ENCODE results near the gene PF4V1.
"Not testable (repeated sequence)": the region's sequence is repeated elsewhere in the genome, so short reads cannot be mapped to it uniquely, and the experiment has no call there.

PF4V1 gene

DNA sequence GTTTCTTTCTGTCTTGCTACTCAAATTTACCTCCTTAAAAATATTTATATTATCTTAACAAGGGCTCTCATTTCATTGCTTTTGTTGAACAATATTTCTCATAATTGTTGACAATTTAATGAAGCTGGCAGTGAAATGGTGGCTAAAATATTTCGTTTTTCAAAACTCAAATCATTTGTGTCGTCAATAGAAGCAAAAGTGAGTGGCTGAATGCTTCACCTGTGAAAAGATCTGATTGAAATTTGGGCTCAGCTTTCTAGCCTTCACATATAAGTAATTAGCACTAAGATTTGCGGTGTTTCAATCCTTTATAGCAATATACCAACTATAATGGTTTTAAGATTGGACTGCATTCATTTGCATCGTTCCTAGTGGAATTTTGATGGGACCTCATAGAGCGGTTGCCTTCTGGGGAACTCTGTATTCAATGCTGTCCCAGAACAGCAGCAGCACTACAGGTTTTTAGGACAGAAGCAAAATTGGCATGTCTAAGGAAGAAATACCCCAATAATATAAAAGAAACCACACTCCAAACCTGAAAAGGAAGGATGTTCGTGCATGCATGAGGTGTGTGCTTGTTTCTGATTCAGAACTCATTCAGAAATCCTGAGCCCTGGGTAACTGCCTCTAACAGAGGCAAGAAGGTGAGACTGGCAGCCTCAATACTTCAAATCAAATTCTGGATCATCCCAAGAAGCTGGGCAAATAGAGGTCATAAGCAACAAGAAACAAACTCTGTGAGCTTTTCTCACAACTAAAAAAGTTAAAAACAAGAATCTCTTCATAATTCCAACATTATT lies 18.6 kb downstream of the PF4V1 start:
- DNase-seq = no peak

DNA sequence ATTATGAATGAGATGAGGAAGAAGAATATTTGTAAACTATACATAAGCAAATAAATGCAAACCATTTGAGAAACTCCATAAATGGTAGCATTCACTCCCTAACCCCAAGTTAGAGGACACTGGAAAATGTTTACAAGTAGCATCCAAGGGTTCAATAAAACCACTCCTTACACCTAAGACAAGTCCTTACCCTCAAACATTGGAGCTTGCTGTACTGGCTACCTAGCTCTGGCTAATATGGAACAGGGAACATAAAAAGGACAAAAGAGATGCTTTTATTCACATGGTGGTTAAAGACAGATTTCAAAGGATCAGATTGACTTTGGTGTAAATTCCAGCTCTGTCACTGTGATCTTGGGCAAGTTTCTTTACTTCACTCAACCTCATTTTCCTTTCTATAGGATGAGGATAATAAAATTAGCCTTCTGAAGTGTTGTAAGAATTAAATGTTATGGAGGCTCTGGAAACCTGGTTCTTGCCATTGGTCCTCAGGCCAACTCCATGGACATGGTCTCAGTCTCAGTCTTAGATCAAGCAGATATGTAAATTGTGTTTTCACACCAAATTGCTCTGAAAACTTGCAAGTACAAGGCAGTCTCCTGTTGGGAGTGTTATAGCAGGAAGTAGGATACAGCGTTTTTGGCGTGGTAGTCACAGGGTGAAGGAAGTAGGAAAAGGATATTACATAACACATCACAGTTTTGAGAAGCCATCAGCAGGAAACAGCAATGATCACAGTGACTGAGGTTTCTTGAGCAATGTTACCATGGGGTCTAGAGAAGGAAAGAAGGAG lies 19.4 kb downstream of the PF4V1 start:
- no peak for DNase-seq

DNA sequence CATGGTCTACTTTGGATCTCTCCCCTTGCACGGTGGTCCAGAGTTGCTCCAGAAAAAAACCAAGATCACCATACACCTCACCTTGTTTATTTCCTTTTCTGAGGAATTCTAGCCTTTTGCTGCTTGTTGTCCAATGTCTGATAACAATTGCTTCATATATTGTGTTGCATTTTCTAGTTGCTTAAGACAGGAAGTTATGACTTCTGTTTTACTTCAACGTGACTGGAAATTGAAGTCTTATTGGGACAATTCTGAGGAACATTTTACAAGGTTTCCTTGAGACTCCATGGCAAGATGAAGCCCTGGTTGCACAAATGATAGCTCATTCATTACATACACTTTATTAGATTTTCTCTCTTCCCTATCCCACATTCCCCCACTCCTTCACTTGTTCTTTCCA lies 21.3 kb downstream of the PF4V1 start:
- DNase-seq = no peak

DNA sequence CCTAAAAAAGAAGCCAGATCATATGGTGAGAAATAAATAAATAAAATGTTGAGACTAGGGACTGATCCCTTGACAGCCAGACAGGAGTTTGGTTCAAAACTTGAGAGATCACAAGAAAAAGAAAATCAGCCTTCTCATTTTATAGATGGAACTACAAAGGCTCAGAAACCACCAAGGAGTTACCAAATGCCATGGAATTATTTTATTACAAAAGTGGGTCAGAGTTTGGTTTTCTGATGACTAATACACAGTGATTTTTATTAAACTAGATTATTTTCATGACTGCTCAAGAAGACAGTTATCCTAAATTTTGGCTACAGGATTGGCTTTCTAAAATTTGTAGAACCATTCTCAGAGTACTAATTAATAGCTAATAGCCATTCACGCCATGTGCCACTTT lies 22.3 kb downstream of the PF4V1 start:
- DNase-seq = no peak

DNA sequence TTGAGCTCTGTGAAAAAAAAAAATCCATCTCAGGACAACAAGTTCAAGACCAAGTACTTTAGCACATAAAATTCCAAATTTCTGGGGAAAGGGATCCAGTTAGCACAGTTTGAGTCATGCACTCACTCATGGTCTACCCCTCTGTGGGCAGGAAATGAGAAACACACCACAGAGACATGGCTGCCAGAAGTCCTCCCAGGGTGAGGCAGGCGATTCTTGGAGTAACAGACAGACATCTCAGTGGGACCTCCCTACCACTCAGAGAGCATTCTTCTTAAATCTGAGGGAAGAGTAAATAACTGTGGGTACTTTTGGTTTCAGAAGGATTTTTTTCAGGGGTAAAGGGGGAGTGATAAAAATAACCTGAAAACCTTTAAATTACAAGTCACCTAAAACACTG lies 30.2 kb downstream of the PF4V1 start:
- no peak for DNase-seq

DNA sequence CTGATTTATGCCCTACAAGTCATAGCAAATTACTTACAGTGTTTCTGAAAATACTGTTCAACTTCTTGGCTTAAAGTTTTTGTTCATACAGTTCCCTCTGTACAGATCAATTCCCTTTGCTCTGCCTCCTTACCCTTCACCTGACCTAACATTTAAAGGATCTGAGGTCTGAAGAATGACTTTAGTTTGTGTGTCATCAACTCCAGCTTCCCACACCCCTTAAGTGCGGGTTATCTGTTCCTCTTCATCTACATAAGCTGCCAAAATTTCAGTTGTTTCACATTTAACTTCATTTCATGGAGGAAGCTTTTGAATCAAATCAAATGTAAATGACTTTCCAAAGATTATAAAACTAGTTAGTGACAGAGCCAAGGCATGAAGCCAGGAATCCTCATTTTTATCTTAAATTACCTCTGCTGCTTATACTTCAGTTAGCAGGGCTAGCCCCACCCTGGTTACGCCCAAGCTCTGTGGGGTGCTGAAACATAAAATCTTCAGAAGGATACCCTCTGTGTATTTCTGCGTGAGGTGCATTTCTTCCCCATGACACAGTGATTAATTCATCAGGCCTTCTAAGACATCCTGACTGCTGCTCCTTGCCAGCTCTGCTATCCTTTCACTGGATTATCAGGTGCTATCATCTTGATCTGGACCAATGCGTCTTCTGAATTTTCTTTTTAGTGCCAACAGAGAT lies 32.6 kb downstream of the PF4V1 start:
- no peak for DNase-seq

DNA sequence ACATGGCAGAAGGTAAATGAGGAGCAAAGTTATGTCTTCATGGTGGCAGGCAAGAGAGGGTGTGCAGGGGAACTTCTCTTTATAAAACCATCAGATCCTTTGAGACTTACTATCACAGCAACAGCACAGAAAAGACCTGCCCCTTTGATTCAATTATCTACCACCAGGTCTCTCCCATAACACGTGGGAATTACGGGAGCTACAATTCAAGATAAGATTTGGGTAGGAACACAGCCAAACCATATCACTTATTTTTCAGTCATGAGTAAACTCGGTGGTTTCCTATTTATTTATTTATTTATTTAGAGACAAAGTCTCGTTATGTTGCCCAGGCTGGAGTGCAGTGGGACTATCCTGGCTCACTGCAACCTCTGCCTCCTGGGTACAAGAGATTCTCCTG lies 38.2 kb downstream of the PF4V1 start:
- no peak for DNase-seq

DNA sequence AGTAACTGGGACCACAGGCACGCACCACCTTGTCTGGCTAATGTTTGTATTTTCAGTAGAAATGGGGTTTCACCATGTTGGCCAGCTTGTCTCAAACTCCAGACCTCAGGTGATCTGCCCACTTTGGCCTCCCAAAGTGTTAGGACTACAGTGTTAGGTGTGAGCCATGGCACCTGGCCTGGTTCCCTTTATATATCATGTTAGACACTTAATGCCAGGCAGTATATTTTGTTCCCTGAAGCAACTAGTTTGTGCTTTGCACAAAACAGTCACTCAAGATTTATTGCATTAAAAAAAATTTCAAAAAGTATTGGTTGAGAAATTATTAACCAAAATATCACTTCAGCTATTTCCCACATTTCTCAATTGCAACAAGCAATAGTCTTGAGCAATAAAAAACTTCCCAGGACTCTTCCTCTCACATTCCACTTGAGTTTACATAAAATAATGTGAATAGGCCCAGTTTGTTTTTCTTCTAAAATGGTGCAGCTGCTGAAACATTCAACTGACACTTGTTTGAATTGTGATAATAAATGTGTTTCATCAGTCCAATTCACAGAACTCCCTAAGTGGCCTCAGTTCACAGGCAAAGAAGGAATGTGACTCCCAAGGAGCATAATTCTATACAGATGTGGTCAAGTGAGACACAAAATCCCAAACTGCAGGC lies 38.8 kb downstream of the PF4V1 start:
- no peak for DNase-seq

DNA sequence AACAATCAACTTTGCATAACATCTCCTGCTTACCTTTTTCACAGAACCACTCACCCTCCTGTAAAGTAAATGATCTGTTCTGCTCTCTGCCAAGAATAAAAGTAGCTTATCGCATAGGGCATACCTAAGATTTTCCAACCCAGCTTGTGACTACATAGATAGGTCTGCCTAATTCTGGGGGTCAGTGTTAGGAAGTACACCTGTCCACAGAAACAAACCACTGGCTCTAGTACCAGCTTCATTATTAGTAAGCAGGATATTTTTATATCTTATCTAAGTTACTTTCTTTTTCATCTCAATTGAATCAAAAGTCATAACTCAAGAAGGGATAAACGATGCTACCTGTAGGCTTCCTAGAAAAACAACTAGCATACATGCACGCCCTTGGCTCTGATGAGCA lies 39.9 kb downstream of the PF4V1 start:
- no peak for DNase-seq

DNA sequence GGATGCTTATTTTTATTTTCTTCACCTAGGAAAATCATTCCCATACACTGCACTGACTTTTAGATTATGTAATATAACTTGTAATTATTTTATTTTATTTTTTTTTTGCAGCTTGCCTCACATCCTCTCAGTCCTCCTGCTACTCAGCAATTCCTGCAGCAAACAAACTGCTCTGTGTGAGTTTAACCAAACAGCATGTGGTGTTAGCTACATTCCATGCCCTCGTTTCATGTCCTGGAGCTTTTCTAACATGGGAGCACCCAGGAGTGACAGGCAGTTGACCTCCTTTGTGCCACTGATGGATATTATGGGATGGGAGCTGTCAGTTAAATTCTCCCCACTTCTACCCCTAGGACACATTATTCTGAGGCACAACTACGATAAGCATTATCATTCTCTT lies 40.9 kb downstream of the PF4V1 start:
- no peak for DNase-seq

DNA sequence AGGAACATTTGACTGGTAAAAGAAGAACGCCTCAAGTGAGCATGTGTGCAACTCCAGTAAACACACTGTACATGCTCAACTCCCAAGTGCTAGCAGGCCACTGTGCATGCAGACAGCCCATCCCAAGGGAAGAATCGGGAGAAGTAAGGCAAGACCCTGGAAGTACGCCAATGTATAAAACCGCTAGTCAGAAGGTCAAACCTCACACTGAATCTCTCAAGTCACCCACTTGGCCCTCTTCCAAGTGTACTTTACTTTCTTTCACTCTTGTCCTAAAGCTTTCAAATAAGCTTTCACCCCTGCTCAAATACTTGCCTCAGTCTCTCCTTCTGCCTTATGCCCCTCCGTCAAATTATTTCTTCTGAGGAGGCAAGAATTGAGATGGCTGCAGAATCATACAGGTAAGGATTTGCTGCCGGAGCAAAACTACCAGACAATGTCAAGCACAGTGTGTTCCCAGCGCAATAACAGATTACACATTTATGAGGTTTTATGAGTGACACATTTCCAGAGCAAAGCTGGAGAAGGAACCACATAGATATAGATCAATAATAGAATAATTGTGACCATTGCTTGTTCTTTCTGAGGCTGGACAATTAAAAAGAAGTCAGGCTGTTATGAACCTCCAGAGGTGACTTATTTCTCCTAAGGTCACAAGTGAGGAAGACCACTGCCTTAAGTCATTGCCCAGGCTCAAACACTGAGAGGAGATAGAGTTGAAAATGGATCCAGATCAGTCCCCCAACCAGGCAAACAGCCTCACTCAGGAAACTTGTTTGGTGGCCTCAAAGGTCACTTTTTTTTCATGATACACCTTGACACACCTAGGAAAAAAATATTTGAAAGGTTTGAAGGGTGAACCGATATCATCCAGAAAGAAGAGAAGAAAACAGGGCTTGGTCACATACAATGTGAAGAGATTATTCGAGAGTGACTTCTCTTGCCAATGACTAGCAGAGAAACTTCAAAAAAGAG lies 42.4 kb downstream of the PF4V1 start:
- DNase-seq = no peak

DNA sequence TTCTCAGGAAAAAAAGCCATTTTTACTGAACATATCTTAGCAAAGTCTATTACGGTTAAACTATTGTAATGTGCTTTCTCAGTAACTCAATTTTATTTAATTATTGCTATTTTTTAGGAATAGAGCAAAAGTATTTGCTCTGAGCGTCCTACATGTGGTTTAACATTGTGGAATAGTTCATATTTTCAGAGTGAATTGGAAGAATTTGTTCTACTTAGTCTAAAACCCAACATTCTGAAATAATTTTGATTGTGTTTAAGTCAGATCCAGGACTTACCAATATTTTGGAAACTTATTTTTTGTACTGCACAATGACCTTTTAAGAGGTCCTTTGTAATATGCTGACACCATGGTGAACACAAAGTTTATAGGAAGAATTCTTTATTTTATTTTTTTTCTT lies 43.3 kb downstream of the PF4V1 start:
- DNase-seq = no peak

DNA sequence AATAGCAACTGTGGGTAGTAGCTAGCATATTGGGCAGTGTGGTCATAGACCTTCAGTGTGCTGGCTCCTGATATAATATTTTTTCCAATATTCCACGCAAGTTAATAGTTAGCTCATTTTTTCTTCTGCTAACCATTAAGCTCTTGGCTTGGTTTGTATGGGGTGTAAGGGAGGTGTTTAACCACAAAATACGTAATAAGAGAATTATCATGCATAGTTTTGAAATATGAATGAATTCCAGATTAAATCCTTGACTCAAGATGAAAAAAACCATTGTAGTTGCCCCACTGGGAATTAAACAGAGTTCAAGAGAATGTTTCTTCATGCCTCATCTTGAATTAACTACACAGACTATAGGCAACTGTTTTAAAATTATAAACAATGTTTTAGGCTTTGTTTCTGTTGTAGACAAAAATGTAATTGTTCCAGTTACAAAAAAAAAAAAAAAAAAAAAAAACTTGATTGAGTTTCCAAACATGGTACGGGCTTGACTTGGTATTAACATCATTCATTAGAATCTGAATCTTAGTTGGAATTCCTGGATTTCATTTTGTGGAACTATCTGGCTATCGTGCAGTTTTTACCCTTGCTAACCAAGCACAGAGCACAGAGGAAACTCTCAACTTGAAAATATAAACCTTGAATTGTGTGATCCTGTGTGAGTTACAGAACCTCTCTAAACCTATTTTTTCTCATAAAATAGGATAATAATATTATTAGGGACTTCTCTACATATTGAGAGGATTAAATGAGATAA lies 44.5 kb downstream of the PF4V1 start:
- no peak for DNase-seq

DNA sequence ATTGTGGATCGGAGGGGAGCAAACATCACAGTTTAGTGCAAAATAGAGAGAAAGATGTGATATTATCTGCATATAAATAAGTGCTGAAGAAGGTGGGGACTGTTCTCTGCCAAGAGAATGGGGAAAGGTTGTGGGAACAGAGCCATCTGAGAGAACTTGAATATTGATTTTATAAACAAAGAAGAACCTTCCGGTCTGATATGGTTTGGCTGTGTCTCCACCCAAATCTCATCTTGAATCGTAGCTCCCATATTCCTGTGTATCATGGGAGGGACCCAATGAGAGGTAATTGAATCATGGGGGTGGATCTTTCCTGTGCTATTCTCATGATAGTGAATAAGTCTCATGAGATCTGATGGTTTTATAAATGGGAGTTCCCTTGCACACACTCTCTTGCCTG lies 46.2 kb downstream of the PF4V1 start:
- DNase-seq = not testable (repeated sequence)

DNA sequence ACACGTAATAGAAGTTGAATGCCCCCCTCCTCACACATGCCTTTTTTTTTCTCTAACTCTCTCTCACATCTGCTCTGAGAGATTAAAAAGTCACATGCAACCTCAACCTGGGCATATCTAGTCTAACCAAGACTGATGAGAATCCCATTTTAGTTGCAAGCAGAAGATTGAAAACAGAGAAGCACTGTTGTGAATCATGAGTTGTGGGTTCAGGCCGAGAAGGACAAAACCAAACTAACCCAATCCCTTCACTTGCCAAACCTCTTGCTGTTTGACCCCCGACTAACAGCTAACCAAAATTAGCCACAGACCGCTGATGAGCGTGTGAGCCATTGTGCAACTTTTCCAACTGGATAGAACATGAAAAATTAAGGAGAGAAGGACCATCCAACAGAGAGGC lies 47.9 kb downstream of the PF4V1 start:
- no peak for DNase-seq

DNA sequence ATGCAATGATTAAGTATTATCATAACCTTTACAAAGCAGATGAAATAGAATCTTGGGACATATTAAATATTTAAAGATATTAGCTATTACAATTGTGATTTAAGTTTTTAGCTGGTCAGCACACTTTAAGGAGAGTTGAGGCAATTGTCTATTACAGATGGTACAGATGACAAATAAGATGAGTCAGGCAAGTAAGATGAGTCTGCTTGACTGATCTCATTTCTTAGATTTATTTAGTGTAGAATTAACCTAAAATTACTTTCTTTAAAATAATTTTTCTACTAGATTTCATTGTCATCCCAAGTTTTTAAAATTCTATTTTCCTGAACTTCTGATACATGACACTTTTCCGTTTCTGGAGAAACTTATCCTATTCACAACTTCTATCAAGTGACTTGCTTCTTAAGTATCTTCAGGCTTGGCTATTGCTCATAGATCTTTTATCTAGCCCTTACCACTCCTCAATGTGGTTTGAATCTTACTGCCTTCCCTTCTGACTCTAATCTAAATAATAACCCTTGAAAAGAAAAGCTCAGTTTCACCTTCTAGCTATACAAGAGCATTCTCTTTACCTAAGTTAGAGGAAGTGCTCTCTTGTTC lies 49.0 kb downstream of the PF4V1 start:
- DNase-seq = no peak

DNA sequence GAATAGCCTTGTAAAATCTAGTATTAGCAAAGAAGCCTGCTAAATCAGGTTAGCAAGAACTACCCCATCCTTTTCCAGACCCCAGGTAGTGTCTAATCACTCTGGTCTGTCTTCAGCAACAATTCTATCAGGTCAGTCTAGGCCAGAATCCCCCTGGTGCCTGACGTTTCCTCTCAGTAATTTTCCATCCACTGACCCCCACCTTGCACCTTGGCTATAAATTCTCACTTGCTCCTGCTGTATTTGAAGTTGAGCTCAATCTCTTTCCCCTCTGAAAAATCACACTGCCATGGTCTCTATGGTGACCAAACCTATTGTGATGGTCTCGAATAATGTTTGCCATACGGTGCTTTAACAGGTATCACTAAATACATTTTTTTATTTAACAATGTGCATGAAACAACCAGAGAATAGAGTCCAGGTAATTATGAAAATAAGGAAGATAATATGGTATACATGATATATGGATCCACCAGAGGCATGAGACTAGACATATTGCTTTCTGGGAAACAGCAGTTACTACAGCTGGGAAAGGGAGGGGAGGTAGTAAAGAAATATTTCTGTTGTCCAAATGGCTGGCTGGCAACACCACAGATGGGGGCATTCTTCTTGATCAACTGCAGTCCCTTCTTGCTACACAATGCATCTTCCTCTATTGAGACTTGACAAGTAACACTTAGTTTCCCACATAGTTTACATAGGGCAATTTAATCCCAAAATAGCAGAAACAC lies 49.9 kb downstream of the PF4V1 start:
- no peak for DNase-seq
